Measurements from ENCODE around the gene DMXL2.

- TF ChIP-seq CTCF (IDR thresholded peaks at IDR 0.05) = no peak
- no peak for TF ChIP-seq POLR2A (IDR thresholded peaks at IDR 0.05)
These were observed 19.0 kb upstream of the DMXL2 start for GRCh38 chr15:51641490-51642130.
